Measurements from ENCODE around the gene CHRNA4.
"Not testable (repeated sequence)": the region's sequence is repeated elsewhere in the genome, so short reads cannot be mapped to it uniquely, and the experiment has no call there.

Gene CHRNA4

GRCh38 chr20:63336232-63336752 is 24.9 kb downstream of the CHRNA4 start:
- in situ Hi-C loops (cut with MboI; ENCODE audit: low sequenced_read_pairs), result no loop called here

- in situ Hi-C loops (cut with MboI; ENCODE audit: low sequenced_read_pairs), result no loop called here
Measured at GRCh38 chr20:63335711-63336110, 25.4 kb downstream of the CHRNA4 start.

DNA sequence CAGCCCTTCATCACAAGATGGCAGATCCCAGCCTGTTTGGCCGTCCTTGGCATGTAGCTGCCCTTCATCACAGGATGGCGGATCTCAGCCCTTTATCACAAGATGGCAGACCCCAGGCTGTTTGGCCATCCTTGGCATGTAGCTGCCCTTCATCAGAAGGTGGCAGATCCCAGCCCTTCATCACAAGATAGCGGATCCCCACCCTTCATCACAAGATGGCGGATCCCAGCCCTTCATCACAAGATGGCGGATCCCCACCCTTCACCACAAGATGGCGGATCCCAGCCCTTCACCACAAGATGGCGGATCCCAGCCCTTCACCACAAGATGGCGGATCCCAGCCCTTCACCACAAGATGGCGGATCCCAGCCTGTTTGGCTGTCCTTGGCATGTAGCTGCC is 26.1 kb downstream of the CHRNA4 start:
- in situ Hi-C loops (cut with MboI; ENCODE audit: low sequenced_read_pairs), result not testable (repeated sequence)

GRCh38 chr20:63334356-63334755 is 26.8 kb downstream of the CHRNA4 start:
- in situ Hi-C loops (cut with MboI; ENCODE audit: low sequenced_read_pairs), result no loop called here

DNA sequence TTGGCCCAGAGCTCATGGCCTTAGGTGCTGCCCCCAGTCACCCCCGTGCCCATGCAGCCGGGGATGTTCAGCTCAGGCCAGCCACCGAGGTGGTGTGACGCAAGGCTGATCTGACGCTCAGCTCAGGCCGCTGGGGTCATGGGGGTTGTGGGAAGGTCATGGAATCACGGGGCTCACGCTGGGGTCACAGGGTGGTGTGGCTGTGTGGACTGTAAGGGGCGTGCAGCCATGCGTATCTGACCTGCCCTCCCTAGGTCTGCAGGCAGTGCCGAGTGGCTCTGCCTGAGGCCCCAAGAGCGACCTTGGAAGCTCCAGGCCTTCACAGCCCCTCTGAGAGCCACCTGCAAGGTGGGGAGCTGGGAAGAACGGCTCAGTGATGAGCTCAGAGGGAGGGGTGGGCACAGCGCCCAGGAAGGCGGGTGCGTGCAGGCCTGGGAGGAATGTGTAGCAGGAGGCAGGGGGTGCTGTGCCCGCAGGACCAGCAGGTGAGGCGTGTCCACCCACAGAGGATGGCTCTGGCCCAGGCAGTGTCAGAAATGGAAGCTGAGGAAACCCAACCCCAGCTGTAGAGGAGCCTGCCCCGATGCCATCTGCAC is 27.8 kb downstream of the CHRNA4 start:
- in situ Hi-C loops (cut with MboI; ENCODE audit: low sequenced_read_pairs), result no loop called here

- in situ Hi-C loops (cut with MboI; ENCODE audit: low sequenced_read_pairs), result no loop called here
Measured at GRCh38 chr20:63332488-63333240, 28.5 kb downstream of the CHRNA4 start.

- in situ Hi-C loops (cut with MboI; ENCODE audit: low sequenced_read_pairs), result no loop called here
Measured at GRCh38 chr20:63331741-63332400, 29.3 kb downstream of the CHRNA4 start.

GRCh38 chr20:63330940-63331339 is 30.2 kb downstream of the CHRNA4 start:
- in situ Hi-C loops (cut with MboI; ENCODE audit: low sequenced_read_pairs), result no loop called here

DNA sequence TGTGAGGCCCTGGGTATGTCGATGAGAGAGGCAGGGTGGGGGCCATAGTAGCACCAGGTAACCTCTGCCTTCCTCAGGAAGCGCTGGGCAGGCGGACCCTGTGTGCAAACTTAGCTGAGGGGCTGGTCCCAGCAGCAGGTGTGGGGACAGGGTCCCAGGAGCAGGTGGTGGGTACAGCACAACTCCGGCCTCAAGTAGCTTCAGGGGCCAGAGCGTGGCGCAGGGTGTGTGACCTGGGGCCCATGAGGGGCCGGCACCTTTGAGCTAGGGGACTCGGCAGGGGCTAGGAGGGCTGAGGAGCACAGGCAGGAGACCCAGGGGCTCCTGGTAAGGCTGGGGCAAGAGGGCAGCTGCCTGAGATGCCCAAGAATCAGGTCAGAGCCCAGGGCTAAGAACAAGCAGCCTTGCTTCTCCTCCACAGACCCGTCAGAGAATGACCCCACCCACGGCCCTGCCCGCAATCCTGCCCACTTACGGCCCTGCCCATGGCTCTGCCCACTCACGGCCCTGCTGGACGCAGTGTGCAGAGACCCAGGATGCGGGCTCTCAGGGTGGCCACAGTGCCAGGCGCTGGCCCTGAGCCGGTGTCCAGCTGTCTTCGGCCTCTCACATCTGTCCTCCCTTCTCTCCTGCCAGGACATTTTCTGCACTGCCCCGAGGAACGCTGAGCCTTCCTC is 30.9 kb downstream of the CHRNA4 start:
- in situ Hi-C loops (cut with MboI; ENCODE audit: low sequenced_read_pairs), result no loop called here

DNA sequence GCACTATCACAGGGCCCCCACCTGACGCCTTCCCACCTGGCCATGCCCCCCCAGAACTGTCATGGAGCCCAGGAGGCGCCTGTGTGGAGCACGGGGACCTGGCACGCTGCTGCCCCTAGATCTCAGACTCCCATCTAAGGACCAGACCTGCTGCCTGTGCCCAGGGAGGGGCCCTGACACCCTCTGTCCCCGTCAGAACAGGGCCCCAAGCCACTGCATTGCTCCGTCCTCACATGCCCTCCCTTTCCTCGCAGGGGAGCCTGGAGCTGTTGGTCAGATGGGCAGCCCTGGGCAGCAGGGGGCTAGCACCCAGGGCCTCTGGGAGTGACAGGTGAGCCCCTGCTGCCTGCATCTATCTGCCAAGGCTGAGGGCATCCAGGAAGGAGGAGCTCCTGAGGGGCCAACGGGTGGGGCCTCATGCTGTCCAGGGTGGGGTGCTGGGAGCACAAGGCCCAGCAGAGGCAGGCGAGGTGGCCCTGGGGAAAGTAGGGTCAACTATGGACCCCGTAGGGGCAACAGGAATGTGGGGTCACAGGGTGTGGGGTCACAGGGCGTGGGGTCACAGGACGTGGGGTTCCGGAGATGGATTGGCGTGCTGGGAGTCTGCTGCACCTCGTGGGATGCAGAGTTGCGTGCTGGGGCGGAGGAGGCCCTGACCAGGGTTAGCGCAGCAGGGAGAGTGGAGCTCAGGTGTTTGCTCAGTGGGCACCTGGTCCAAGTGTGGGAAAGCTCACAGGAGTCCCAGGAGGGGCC is 31.6 kb downstream of the CHRNA4 start:
- in situ Hi-C loops (cut with MboI; ENCODE audit: low sequenced_read_pairs), result no loop called here

DNA sequence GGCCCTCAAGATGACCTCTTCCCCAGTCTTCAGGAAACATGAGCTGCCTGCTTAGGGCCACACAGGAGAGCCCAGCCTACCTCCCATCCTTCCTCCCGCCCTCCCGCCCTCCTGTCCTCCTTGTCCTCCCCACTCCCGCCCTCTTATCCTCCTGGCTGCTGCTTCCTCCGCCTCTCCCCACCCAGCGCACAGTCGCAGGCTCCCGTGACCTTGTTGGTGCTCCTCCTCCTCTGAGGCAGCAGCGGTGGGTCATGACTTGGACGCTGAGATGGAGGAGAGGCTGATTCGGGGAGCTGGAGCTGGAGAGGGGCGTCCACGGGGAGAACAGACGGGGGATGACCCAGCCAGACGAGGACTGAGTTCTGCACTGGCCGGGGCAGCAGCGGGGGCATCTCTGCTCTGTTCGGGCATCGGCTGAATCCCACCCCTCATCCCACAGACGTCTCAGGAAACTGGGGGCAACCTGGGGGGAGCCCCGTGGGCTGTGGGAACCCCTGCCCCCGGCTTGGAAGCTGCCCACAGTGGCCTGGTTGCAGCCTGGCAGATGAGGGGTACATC is 32.4 kb downstream of the CHRNA4 start:
- in situ Hi-C loops (cut with MboI; ENCODE audit: low sequenced_read_pairs), result no loop called here

GRCh38 chr20:63328026-63328700 is 33.0 kb downstream of the CHRNA4 start:
- in situ Hi-C loops (cut with MboI; ENCODE audit: low sequenced_read_pairs), result no loop called here

GRCh38 chr20:63327231-63327745 is 33.9 kb downstream of the CHRNA4 start:
- in situ Hi-C loops (cut with MboI; ENCODE audit: low sequenced_read_pairs), result no loop called here

- in situ Hi-C loops (cut with MboI; ENCODE audit: low sequenced_read_pairs), result no loop called here
Measured at GRCh38 chr20:63326314-63327230, 34.6 kb downstream of the CHRNA4 start.

GRCh38 chr20:63325554-63326313 is 35.4 kb downstream of the CHRNA4 start:
- in situ Hi-C loops (cut with MboI; ENCODE audit: low sequenced_read_pairs), result no loop called here

DNA sequence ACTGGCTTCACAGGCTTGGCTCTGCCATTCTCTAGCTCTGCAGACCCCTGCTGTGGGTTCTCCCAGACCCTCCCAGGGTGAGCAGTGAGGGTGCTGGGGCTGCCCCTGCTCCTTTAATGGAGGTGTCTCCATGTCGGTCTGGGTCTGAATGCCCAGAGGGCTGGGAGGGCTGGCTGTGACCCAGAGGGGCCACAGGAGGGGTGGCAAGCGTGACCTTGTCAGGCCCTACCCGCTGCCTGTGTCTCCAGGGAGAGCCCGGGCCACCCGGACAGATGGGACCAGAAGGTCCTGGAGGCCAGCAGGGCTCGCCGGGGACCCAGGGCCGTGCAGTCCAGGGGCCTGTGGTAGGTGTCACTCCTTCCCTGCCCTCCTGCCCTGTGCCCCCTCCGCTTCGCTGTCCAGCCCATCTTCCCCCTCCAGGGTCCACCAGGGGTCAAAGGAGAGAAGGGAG is 36.1 kb downstream of the CHRNA4 start:
- in situ Hi-C loops (cut with MboI; ENCODE audit: low sequenced_read_pairs), result no loop called here

GRCh38 chr20:63323357-63323981 is 37.7 kb downstream of the CHRNA4 start:
- in situ Hi-C loops (cut with MboI; ENCODE audit: low sequenced_read_pairs), result no loop called here

Measured in HL-60/S4 (cell line).